T47D (cell line): Measurements from ENCODE around the gene TUBB2A.
"Not testable (repeated sequence)": the region's sequence is repeated elsewhere in the genome, so short reads cannot be mapped to it uniquely, and the experiment has no call there.

ENCODE experiments used
- DNase-seq, 2 experiments: peaks; one replicate each; pipeline versions ENCODE4 v3.0.0 to v3.0.0-alpha.2; 2011 to 2012; ENCODE audit warnings: low read depth in 1 of 2, low spot score in 1 of 2
- JUND ChIP-seq: IDR thresholded peaks from 2 replicates; pipeline ENCODE4 v1.6.1; 2012; ENCODE audit warnings: low read depth
- in situ Hi-C: cut with HindIII; loops from 2 replicates; pipeline ENCODE4 v1.10.0; 2016; ENCODE audit warnings: low sequenced_read_pairs, low pct_unique_long_range_greater_than_20kb

TUBB2A gene

DNA sequence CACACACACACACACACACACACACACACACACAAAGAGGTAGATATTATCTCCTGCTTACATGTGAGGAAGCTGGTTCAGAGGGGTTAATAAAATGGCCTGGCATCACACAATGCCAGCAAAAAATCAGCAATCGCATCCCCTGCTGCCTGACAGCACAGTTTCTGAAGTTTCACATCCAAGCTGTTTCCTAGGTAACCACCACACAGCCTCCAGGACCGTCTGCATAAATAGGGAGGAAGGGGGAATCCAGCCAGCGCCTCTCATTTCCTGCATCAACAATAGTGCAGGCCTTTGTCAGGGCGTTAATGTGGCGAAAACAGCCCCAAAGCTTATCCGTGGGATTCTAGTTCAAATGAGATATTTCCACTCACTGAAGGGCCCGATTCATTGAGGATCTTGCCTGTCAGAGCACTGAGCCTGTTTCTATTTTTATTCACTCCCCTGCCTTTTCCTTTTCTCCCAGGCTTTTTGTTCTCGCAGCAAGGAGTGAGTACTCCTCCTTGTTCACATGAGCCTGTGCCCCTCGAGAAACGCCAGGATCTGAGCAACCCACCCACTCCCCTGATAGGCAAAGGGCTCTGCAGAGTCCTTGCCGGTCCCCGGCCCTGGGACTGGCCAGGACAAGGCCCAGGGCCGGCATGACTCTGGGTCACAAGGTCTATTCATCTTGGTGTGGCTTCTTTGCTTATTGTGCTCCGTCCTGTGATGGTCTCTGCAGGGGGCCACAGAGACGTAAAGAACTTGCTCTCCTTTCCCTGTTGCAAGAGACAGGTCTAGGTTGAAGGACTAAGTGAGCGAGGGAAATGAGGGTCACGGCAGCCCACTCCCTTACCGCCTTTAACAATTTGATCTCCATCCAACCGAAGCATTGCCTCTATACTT is 37.4 kb upstream of the TUBB2A start:
- TF ChIP-seq JUND: no peak
- in situ Hi-C loops: no loop called here
- DNase-seq: no peak

GRCh38 chr6:3193102-3193849 is 35.9 kb upstream of the TUBB2A start:
- no peak for DNase-seq
- no peak for TF ChIP-seq JUND

GRCh38 chr6:3190779-3191178 is 33.4 kb upstream of the TUBB2A start:
- no peak for DNase-seq
- TF ChIP-seq JUND: no peak
- in situ Hi-C loops: no loop called here

More at GRCh38 chr6:3193102-3193849, 35.9 kb upstream of the TUBB2A start:
- in situ Hi-C loops: no loop called here

DNA sequence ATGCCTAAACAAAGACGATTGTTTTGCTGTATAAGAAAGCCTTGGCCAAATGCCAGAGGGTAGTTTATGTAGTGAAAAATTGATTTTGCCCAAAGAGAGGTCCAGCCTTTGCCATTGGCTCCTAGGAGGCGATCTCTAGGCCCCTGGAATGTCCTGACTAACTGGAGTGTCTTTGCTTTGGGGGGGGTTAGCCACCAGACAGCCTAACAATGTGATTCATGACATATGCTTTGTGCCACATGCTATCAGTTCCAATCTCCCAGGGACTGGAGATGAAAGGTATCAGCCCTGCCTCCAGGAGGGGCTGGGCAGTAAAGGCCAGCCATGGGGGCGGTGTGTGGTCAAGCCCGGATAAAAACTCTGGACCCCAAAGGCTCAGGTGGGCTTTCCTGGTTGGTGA is 32.7 kb upstream of the TUBB2A start:
- TF ChIP-seq JUND: no peak

GRCh38 chr6:3189192-3189591 is 31.8 kb upstream of the TUBB2A start:
- DNase-seq, in situ Hi-C loops: not testable (repeated sequence)

More for the DNA sequence above, 32.7 kb upstream of the TUBB2A start:
- in situ Hi-C loops: no loop called here
- DNase-seq: no peak

DNA sequence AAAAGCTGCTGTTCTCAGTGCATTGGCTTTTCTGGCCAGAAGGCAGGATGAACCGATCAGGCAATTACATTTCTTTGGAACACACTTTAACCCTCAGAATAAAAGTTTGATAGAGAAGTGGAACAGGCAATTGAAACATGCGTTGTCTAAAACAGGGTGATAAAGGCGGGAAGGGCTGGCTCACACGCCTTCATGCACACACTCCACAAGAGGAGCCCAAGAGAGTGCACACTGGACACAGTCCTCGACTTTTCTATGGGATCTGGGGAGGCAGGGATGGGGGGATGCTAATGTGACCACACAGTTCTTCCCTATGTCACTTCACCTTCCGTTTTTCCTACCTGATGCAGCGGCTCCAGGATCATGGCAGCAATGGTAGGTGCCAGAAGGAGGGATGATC is 30.9 kb upstream of the TUBB2A start:
- in situ Hi-C loops: no loop called here
- DNase-seq: no peak
- no peak for TF ChIP-seq JUND

DNA sequence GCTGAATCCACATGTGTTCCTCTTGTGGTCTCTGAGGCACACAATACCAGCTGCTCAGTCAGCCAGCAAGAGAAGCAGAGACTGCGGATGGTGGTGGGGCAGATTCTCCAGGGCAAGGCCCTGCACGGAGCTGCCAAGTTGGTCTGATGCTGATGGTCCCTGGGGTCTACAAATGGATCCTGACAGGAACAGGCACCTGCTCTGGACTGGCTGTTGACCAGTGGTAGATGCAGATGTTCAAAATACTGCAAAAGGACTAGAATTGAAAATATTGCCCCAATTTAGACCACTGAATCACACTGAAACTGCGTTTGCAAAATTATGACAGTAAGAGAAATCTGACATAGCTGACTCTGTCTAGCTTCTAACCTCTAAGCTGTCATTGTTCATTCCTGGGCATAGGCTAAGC is 29.6 kb upstream of the TUBB2A start:
- no peak for DNase-seq
- in situ Hi-C loops: no loop called here
- no peak for TF ChIP-seq JUND

DNA sequence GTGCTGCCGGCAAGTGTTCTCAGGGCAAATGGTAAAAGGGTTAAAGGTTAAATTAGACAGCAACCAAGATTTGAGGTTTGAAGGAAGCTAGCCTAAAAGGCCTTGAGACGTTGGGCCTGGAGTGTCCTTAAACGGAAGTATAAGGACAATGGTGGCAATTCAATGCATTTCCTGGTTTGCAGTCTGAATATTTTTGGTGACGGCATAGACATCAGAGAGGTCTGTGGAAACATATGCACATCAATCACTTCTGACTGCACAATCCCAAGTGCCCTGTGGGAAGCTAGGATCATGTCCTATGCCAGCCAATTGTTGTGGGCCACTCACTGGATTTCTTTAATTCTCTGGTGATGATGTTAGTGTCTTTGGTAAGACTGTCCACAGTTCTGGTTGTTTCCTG is 25.7 kb upstream of the TUBB2A start:
- DNase-seq: no peak
- TF ChIP-seq JUND: no peak
- in situ Hi-C loops: no loop called here

DNA sequence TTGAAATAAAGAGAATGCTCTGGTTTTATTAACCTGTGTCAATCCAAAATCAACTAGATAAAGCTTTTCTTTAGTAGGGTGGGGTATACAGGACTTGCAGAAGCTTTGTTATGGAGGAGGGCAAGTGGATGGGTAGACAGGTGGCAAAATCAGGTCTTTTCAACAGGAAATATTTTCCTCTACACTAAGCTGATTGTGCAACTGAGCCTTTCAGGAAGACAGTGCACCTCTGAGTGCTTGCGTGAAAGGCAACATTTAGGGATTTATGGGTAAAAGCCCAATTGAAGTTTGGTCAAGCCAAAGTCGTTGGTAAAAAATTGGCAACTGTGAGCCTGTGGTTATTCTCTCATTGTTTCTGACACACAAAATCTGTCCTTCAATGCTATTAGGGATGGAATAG is 23.8 kb upstream of the TUBB2A start:
- TF ChIP-seq JUND: no peak
- no peak for DNase-seq
- in situ Hi-C loops: no loop called here

DNA sequence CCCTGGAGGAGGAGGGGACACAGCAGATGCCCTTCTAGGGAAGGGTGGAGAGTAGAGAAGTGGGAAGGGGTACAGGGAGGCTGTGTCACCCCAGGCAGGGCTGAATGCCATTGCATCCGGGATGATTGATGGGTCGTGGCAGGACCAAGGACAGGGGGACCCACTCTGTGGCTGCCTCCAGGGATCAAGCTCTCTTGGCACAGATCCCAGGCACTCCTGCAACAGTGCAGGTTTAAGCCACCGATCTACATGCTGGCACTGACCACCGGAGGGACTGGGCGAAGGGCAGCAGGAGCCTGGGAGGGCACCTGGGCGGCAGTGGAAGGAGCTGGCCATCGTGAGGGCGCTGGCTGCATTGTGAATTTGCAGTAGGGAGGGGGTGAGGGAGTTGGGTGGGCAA is 22.6 kb upstream of the TUBB2A start:
- in situ Hi-C loops, DNase-seq: not testable (repeated sequence)

- DNase-seq, in situ Hi-C loops: not testable (repeated sequence)
These were observed 21.3 kb upstream of the TUBB2A start for GRCh38 chr6:3178666-3179065.

- no peak for DNase-seq
- TF ChIP-seq JUND: no peak
- in situ Hi-C loops: no loop called here
These were observed 19.4 kb upstream of the TUBB2A start for GRCh38 chr6:3176562-3177355.
